Activated gamma-delta T cell (primary cell): Measurements from ENCODE around the gene ATP6V0A1.
"Not testable (repeated sequence)": the region's sequence is repeated elsewhere in the genome, so short reads cannot be mapped to it uniquely, and the experiment has no call there.

Experiments
- DNase-seq: peaks from one replicate; lab custom pipeline; 2025; lab: John Stamatoyannopoulos, UW
- total RNA-seq, 2 donors: gene quantifications; one replicate each; lab custom pipeline; 2026; lab: John Stamatoyannopoulos, UW

ATP6V0A1 gene
- total RNA-seq, result 4.0 to 6.9 reads per million in 2 donors

- DNase-seq, result peak; percentile 74
Measured at GRCh38 chr17:42458497-42459255, at the start of gene ATP6V0A1. ATP6V0A1 (plus strand) TSS chr17:42458878; CDS start chr17:42460895, 2,017 bp downstream.

- no peak for DNase-seq
Measured at GRCh38 chr17:42409523-42410318, 49.0 kb upstream of the ATP6V0A1 start.

- no peak for DNase-seq
Measured at GRCh38 chr17:42410319-42410685, 48.4 kb upstream of the ATP6V0A1 start.

GRCh38 chr17:42411361-42411760 lies 47.3 kb upstream of the ATP6V0A1 start:
- no peak for DNase-seq

- DNase-seq, result no peak
Measured at GRCh38 chr17:42411905-42412679, 46.6 kb upstream of the ATP6V0A1 start.

GRCh38 chr17:42413464-42414040 lies 45.1 kb upstream of the ATP6V0A1 start:
- no peak for DNase-seq

- no peak for DNase-seq
Measured at GRCh38 chr17:42414704-42415409, 43.8 kb upstream of the ATP6V0A1 start.

- not testable (repeated sequence) for DNase-seq
Measured at GRCh38 chr17:42417981-42418380, 40.7 kb upstream of the ATP6V0A1 start.

- DNase-seq, result no peak
Measured at GRCh38 chr17:42421136-42421506, 37.6 kb upstream of the ATP6V0A1 start.

GRCh38 chr17:42421507-42422338 lies 37.0 kb upstream of the ATP6V0A1 start:
- no peak for DNase-seq

GRCh38 chr17:42422412-42422957 lies 36.2 kb upstream of the ATP6V0A1 start:
- DNase-seq, result no peak

GRCh38 chr17:42422958-42423712 lies 35.5 kb upstream of the ATP6V0A1 start, which contains the start of gene CAVIN1:
CAVIN1 (minus strand) TSS chr17:42423256; CDS start chr17:42423097, 159 bp downstream.
- no peak for DNase-seq

GRCh38 chr17:42423766-42424165 lies 34.9 kb upstream of the ATP6V0A1 start:
- no peak for DNase-seq

GRCh38 chr17:42424991-42425610 lies 33.6 kb upstream of the ATP6V0A1 start:
- no peak for DNase-seq

GRCh38 chr17:42428141-42428944 lies 30.3 kb upstream of the ATP6V0A1 start:
- no peak for DNase-seq

- no peak for DNase-seq
Measured at GRCh38 chr17:42429726-42430447, 28.8 kb upstream of the ATP6V0A1 start.

GRCh38 chr17:42431758-42432161 lies 26.9 kb upstream of the ATP6V0A1 start:
- DNase-seq, result no peak
